ENCODE data around the gene XCL2. TPM values are rescaled to one million over a fixed set of nuclear protein-coding genes. Genes with fewer than 3 reads are reported as not detected.
"Not testable (repeated sequence)": the region's sequence is repeated elsewhere in the genome, so short reads cannot be mapped to it uniquely, and the experiment has no call there.

Gene XCL2
- total RNA-seq, 2 experiments from 2014 or later, result 0.75 to 1.1 TPM

GRCh38 chr1:168555508-168556046, 11.8 kb upstream of the XCL2 start:
- DNase-seq, result no peak
- POLR2A ChIA-PET, result no interaction called here
- H3K27ac Mint-ChIP-seq, result no peak overlapping the region
- H3K4me3 Mint-ChIP-seq, result no peak overlapping the region
- CTCF ChIA-PET, result no interaction called here
- intact Hi-C loops (cut with micrococcal nuclease), result no loop called here
- H3K27me3 Mint-ChIP-seq, result peaks cover 2% of the 10 kb centered on the region
- H3K36me3 Mint-ChIP-seq, result no peaks in the 10 kb centered on the region
- H3K4me1 Mint-ChIP-seq (ENCODE audit: low read depth), result peaks cover 7% of the 10 kb centered on the region
- no peaks in the 10 kb centered on the region for H3K9me3 Mint-ChIP-seq

- no peak overlapping the region for H3K4me3 Mint-ChIP-seq
Measured at GRCh38 chr1:168554603-168555483, 11.0 kb upstream of the XCL2 start.

DNA sequence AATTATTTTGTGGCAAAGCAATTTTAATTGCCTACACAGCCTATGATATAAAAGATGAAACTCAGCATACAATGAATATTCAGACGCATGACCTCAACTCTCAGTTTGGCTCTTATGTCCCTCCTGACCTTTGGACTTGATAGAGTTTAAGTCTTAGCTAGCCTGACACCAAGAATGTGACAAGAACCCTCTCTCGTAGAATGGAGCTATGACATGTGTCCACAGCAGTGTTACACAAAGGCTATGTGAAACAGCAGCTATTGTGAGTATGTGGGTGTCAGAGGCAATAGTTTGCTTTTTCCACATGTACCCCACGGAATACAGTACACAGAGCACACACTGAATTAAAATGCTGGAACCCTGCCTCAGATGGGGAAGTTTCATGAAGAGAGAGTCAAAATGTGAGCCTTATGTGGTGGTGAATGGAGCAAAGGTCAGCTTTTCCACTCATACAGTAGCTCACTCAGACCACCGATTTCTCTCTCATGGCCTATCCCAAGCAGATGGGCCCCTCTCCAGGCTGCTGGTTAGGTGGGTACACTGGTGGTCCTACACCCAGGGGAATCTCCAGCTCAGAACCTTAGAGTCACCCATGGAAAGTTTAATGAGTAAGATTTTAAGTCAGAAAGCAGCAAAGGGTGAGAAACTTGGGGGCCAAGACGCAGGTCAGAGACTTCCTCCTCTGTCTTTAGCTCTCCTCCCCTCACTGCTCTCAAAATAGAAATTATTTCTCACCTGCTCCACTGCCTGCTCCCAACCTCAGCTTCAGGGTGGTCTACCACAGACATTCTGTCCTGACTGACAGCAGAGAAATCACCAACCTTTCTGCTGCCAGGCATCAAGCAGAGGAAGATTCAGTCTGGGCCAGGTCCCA, 10.1 kb upstream of the XCL2 start:
- Mint-ChIP-seq H3K4me1 (ENCODE audit: low read depth) (peaks cover 7% of the 10 kb centered on the region), H3K27ac (no peak overlapping the region), H3K27me3 (no peaks in the 10 kb centered on the region), H3K4me3 (no peak overlapping the region), H3K9me3 (peaks cover 3% of the 10 kb centered on the region), H3K36me3 (no peaks in the 10 kb centered on the region)
- POLR2A ChIA-PET, result interaction anchor here (0.5 kb wide), 1 partner anchor 260 kb away, joined by 4 read pairs; no protein-coding TSS in a partner anchor
- intact Hi-C loops (cut with micrococcal nuclease), result no loop called here
- CTCF ChIA-PET, result interaction anchor here (0.6 to 0.9 kb wide), 2 partner anchors 261 to 815 kb away, joined by 3 to 4 read pairs; no protein-coding TSS in a partner anchor
- no peak for DNase-seq

More at GRCh38 chr1:168554603-168555483, 11.0 kb upstream of the XCL2 start:
- Mint-ChIP-seq H3K9me3 (no peaks in the 10 kb centered on the region), H3K27ac (no peak overlapping the region), H3K27me3 (peaks cover 2% of the 10 kb centered on the region), H3K4me1 (ENCODE audit: low read depth) (peaks cover 7% of the 10 kb centered on the region), H3K36me3 (no peaks in the 10 kb centered on the region)
- ChIA-PET CTCF (interaction anchor here (0.6 to 0.9 kb wide), 2 partner anchors 261 to 814 kb away, joined by 3 to 4 read pairs; no protein-coding TSS in a partner anchor), POLR2A (no interaction called here)
- no peak for DNase-seq
- intact Hi-C loops (cut with micrococcal nuclease), result no loop called here

- no peak for DNase-seq
- ChIA-PET CTCF (no interaction called here), POLR2A (no interaction called here)
- intact Hi-C loops (cut with micrococcal nuclease), result no loop called here
- Mint-ChIP-seq H3K9me3 (peaks cover 7% of the 10 kb centered on the region), H3K4me1 (ENCODE audit: low read depth) (peaks cover 7% of the 10 kb centered on the region), H3K27ac (no peak overlapping the region), H3K27me3 (no peaks in the 10 kb centered on the region), H3K4me3 (no peak overlapping the region), H3K36me3 (no peaks in the 10 kb centered on the region)
Measured at GRCh38 chr1:168552961-168553360, 9.2 kb upstream of the XCL2 start.

DNA sequence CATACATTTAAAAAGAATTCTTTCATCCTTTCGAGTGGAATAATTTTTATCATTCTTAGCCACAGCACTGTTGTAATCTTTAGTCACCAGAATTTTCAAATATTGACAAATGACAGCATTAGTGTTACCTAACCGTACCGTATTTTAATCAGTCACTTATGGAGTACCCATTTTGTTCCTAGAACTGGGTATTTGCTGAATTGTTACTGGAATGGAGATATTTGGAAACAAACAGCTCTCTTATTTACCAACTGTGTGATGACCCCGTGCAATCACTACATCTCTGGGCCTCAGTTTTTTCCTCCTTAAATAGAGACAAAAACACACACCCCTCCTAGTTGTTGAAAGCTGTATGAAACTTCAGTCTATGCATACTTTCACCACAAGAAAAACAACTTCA, 7.9 kb upstream of the XCL2 start:
- intact Hi-C loops (cut with micrococcal nuclease), result no loop called here
- peaks cover 3% of the 10 kb centered on the region for H3K4me1 Mint-ChIP-seq (ENCODE audit: low read depth)
- H3K9me3 Mint-ChIP-seq, result peaks cover 7% of the 10 kb centered on the region
- no peaks in the 10 kb centered on the region for H3K27me3 Mint-ChIP-seq
- POLR2A ChIA-PET, result no interaction called here
- no peaks in the 10 kb centered on the region for H3K36me3 Mint-ChIP-seq
- DNase-seq, result no peak
- CTCF ChIA-PET, result no interaction called here
- no peak overlapping the region for H3K4me3 Mint-ChIP-seq
- no peak overlapping the region for H3K27ac Mint-ChIP-seq

DNA sequence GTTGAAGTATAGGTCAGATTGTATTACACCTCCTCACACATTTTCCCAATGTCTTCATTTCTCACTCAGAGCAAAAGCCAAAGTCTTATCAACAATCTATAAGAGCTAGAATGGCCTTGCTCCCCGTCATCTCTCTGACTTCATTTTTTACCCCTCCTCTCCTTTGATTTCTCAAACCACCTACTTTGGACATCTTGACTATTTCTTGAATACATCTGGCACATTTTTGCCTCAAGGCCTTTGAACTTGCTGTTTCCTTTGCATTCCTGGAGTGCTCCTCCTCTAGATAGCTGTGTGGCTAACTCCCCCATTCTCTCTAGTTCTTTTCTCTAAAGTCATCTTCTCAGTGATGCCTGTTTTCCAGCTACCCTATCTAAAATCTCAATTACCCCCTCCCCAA, 7.2 kb upstream of the XCL2 start:
- Mint-ChIP-seq H3K27me3 (no peaks in the 10 kb centered on the region), H3K27ac (no peak overlapping the region), H3K4me1 (ENCODE audit: low read depth) (peaks cover 3% of the 10 kb centered on the region), H3K9me3 (peaks cover 9% of the 10 kb centered on the region), H3K4me3 (no peak overlapping the region), H3K36me3 (no peaks in the 10 kb centered on the region)
- intact Hi-C loops (cut with micrococcal nuclease), result no loop called here
- POLR2A ChIA-PET, result no interaction called here
- DNase-seq, result no peak
- CTCF ChIA-PET, result no interaction called here

GRCh38 chr1:168546553-168546895, 2.7 kb upstream of the XCL2 start:
- DNase-seq; POLR2A ChIA-PET; intact Hi-C loops (cut with micrococcal nuclease); H3K36me3 Mint-ChIP-seq; H3K27me3 Mint-ChIP-seq; H3K9me3 Mint-ChIP-seq; H3K4me3 Mint-ChIP-seq; CTCF ChIA-PET; H3K4me1 Mint-ChIP-seq (ENCODE audit: low read depth); H3K27ac Mint-ChIP-seq: not testable (repeated sequence)

DNA sequence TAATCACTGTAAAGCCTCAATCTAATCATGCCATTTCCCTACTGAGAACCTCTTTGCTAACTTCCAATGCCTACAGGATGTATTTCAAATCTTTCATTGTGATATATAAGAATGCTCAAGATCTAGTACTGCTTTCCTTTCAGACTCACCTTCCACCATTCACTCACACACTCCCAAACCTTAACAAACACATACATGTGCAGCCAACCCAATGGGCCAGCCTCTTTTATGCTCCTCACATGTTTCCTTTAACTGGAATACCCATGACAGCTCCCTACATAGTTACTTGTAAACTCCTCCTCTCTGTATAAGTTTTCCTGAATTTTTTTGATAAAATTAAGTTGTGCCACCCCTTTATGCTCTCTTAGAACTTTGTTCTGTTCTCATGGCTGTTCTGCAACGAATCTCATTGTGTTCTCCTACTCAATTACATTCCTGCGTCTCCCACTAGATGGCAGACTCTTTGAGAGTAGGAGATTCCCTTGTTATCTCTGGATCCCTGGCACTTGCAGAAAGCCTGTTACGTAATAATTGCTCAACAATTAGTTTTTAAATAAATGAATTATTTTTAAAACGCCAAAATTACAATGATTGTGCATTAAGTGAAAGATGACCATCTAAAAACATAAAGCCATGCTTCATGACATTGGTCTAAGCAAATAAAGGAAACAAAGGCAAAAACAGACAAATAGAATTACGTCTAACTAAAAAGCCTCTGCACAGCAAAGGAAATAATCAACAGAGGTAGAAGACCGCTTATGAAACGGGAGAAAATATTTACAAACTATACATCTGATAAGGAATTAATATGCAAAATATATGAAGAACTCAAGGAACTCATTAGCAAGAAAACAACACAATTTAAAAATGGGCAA, 2.1 kb upstream of the XCL2 start:
- not testable (repeated sequence) for H3K4me3 Mint-ChIP-seq, H3K27ac Mint-ChIP-seq, H3K9me3 Mint-ChIP-seq

GRCh38 chr1:168542978-168543377, 819 bp downstream of the XCL2 start:
- CTCF ChIA-PET, result interaction anchor here (1.2 kb wide), 1 partner anchor 104 kb away, joined by 3 read pairs; no protein-coding TSS in a partner anchor
- POLR2A ChIA-PET; H3K36me3 Mint-ChIP-seq; H3K4me1 Mint-ChIP-seq (ENCODE audit: low read depth); intact Hi-C loops (cut with micrococcal nuclease); H3K4me3 Mint-ChIP-seq; DNase-seq; H3K27me3 Mint-ChIP-seq; H3K9me3 Mint-ChIP-seq; H3K27ac Mint-ChIP-seq: not testable (repeated sequence)

More for the DNA sequence above, 2.1 kb upstream of the XCL2 start:
- H3K36me3 Mint-ChIP-seq; H3K4me1 Mint-ChIP-seq (ENCODE audit: low read depth); H3K27me3 Mint-ChIP-seq; CTCF ChIA-PET; intact Hi-C loops (cut with micrococcal nuclease); POLR2A ChIA-PET; DNase-seq: not testable (repeated sequence)

GRCh38 chr1:168540798-168541197, 3.0 kb downstream of the XCL2 start:
- POLR2A ChIA-PET; intact Hi-C loops (cut with micrococcal nuclease); H3K27ac Mint-ChIP-seq; CTCF ChIA-PET; H3K9me3 Mint-ChIP-seq; H3K36me3 Mint-ChIP-seq; DNase-seq; H3K4me3 Mint-ChIP-seq; H3K27me3 Mint-ChIP-seq: not testable (repeated sequence)
- H3K4me1 Mint-ChIP-seq (ENCODE audit: low read depth), result peaks cover 26% of the 10 kb centered on the region

- Mint-ChIP-seq H3K4me1 (ENCODE audit: low read depth) (peaks cover 64% of the 10 kb centered on the region), H3K27ac (peak overlapping the region; percentile 25), H3K4me3 (no peak overlapping the region), H3K9me3 (peaks cover 8% of the 10 kb centered on the region), H3K27me3 (no peaks in the 10 kb centered on the region), H3K36me3 (peaks cover 4% of the 10 kb centered on the region)
- intact Hi-C loops (cut with micrococcal nuclease), result loop anchor here (10.0 kb wide), 1 partner anchor 1159 kb away; no protein-coding TSS in a partner anchor
- DNase-seq, result no peak
- POLR2A ChIA-PET, result no interaction called here
- CTCF ChIA-PET, result interaction anchor here (1.1 kb wide), 1 partner anchor 193 kb away, joined by 6 read pairs; no protein-coding TSS in a partner anchor
Measured at GRCh38 chr1:168535536-168535935, 8.3 kb downstream of the XCL2 start.

Measured in activated CD4-positive, alpha-beta memory T cell treated with anti-CD3 and anti-CD28 coated beads for 36 hours (primary cell).